IPS-11a (cell line): ENCODE measurements around the gene R3HDM2.

Experiments
- H3K4me3 ChIP-seq: one replicate; pipeline ENCODE4 v1.5.1; 2013; ENCODE audit warnings: low read depth, low read length, control low read depth

R3HDM2 gene

GRCh38 chr12:57207731-57208630, 222.9 kb downstream of the R3HDM2 start:
- H3K4me3 ChIP-seq, result no peak overlapping the region

GRCh38 chr12:57205931-57206330, 224.9 kb downstream of the R3HDM2 start:
- no peak overlapping the region for H3K4me3 ChIP-seq

- no peak overlapping the region for H3K4me3 ChIP-seq
Observed at GRCh38 chr12:57205186-57205585, 225.7 kb downstream of the R3HDM2 start.

GRCh38 chr12:57204454-57204853, 226.4 kb downstream of the R3HDM2 start:
- H3K4me3 ChIP-seq, result no peak overlapping the region

GRCh38 chr12:57203791-57204190, 227.1 kb downstream of the R3HDM2 start:
- H3K4me3 ChIP-seq, result no peak overlapping the region
